IPS-18c (cell line): ENCODE measurements around the gene SLC17A1.
"Not testable (repeated sequence)": the region's sequence is repeated elsewhere in the genome, so short reads cannot be mapped to it uniquely, and the experiment has no call there.

Experiments
- H3K4me3 ChIP-seq: 2 replicates; pipeline ENCODE4 v1.7.0; 2013; ENCODE audit warnings: low read depth, mild to moderate bottlenecking, low read length, moderate library complexity; ENCODE audit not compliant: insufficient read depth
- H3K9me3 ChIP-seq: one replicate; pipeline ENCODE4 v1.6.1; 2013; ENCODE audit warnings: mild to moderate bottlenecking, low read length, moderate library complexity; ENCODE audit not compliant: control insufficient read depth, insufficient read depth

The SLC17A1 gene

DNA sequence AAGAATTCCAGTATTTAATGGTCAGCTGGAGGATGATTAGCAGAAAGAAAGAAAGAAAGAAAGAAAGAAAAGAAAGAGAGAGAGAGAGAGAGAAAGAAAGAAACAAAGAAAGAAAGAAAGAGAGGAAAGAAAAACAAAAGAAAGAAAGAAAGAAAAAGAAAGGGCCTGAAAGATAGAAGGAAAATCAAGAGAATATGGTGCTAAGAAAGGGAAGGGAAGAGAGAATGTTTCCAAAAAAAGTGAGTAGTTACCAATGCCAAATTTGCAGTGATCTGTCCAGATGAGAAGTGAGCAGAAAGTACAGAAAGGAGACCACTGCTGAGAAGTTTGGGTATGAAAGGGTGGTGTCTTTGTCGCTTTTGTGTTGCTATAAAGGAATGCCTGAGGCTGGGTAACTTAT is 50.7 kb downstream of the SLC17A1 start:
- Histone ChIP-seq H3K9me3 (no peaks in the 10 kb centered on the region), H3K4me3 (no peak overlapping the region)

DNA sequence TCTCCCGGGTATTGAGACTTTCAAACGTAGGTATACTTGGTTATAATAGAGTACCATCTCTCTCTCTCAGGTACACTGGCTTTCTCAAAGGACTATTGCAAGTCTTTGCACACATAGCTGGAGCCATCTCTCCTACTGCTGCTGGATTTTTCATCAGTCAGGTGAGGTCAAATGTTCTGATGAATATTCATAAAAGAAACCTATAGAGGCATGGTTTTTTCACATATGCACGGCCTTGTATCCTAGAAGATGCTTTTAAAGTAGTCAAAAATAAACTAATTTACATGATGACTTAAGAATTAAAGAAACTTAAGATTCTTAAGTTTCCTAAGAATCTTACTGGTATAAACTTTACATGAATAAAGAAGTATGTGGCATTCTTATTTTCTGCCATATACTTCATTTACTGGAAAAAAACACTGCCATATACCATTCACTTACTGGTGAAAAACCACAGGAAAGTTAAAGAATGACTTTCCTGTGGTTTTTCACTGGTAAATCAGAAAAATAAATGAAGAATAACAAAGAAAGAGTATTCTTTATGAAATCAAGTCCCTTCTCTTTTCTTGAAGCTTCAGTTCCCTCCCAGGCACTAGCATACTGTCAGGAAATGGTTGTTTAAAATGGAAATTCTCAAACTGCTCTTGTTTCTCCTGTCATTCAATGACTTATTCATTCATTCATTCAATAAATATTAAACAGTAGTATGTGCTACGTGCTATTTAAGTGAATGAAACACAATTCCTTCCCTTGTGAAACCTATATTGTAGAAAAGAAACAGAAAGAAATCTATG is 53.8 kb downstream of the SLC17A1 start:
- H3K9me3 ChIP-seq, result no peaks in the 10 kb centered on the region
- H3K4me3 ChIP-seq, result no peak overlapping the region

DNA sequence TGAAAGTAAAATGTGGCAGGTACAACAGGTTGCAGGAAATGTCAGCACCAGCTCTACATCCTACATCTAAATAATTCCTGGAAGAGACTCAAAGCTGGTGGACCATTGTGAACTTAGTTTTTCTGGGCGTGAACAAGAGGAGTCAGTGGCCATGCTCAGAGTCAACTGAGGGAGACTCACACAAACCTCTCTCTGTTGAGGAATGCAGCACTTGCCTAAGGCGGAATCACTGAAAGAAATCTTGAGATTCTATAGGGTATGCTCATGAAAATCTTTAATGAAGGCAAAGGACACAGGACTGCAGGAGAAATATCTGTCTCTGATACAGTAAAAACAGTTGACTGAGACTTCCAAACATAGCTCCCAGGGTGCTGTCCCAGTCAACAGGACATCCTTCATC is 54.8 kb downstream of the SLC17A1 start:
- Histone ChIP-seq H3K9me3 (no peaks in the 10 kb centered on the region), H3K4me3 (no peak overlapping the region)

DNA sequence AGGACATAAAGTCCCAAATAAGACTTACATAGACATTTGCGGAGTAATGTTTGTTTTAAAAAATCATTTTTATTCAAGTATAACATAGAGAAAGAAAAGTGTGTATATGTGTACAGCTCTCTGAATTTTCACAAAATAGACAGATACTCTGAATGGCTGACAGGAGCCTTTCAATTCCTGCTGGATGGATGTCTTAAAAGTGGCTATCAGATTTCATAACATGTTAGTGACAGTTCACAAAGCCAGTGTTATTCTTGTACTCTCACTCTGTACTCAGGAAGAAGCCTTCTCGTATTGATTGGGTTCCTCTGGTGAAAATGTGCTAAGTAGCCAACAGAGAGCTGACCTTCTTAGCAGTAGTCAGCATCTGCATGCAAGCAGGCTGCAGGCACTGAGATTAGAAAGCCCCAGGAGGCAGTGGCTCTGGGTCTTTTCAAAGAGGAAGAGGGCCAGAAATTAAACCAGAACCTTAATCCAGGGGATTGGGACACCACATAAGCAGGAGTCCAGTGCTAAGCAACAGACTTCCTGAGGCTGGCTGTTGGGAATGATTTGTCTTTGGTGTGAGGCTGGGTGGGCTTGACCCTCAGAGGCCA is 57.6 kb downstream of the SLC17A1 start:
- no peaks in the 10 kb centered on the region for H3K9me3 ChIP-seq
- H3K4me3 ChIP-seq, result no peak overlapping the region

- H3K9me3 ChIP-seq, result no peaks in the 10 kb centered on the region
- no peak overlapping the region for H3K4me3 ChIP-seq
These were observed 61.9 kb downstream of the SLC17A1 start for GRCh38 chr6:25769983-25770382.

GRCh38 chr6:25768566-25768965 is 63.3 kb downstream of the SLC17A1 start:
- Histone ChIP-seq H3K9me3 (no peaks in the 10 kb centered on the region), H3K4me3 (no peak overlapping the region)

- H3K9me3 ChIP-seq, result no peaks in the 10 kb centered on the region
- no peak overlapping the region for H3K4me3 ChIP-seq
These were observed 67.2 kb downstream of the SLC17A1 start for GRCh38 chr6:25764611-25765010.

DNA sequence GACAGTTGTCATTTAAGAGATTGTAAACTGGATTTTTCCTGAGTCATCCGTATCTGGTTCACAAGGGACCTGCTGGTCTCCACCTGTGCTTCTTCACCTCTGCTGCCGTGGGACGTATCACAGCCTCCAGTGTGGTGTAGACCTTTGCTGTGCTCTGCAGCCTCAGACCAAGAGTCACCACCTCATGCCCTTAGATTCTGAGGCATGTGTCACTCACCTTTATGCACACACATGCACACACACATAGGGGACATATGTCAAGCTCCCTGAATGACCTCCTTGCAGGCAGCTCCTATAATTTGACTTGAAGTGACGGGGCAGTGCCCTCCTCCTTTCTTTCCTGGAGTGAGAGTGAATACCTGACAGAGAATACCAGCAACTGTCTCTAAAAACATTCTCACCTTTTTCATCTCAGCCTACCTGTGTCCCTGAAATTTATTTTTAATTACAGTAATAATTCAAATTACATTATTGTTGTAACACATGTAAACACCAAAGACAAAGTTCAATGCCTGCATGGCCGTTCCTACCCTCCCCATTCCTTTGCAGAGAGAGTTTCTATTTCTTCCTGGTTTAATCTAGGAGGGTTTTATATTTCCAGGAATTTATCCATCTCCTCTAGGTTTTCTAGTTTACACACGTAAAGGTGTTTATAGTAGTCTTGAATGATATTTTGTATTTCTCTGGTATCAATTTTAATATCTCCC is 73.8 kb downstream of the SLC17A1 start:
- Histone ChIP-seq H3K4me3 (no peak overlapping the region), H3K9me3 (no peaks in the 10 kb centered on the region)

- Histone ChIP-seq H3K4me3 (no peak overlapping the region), H3K9me3 (no peaks in the 10 kb centered on the region)
These were observed 75.2 kb downstream of the SLC17A1 start for GRCh38 chr6:25756382-25757363.

DNA sequence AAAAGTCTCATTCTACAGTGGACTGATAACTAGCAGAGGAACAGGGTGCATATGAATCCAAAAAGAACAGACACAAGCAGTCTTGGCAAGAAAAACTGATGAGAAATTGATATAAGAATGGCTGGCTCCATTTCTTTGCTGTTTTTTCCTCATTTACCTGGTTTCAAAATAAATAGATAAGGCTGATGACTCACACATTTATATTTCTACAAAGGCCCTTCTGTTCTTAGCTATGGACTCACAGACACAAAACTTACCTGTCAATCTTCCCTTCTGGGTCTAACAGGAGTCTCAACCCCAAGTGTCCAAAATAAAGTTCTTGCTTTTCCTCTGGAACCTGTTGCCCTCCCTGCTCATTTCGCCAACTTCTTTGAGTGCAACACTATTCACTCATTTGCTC is 76.4 kb downstream of the SLC17A1 start:
- H3K9me3 ChIP-seq, result no peaks in the 10 kb centered on the region
- no peak overlapping the region for H3K4me3 ChIP-seq

- H3K4me3 ChIP-seq, result no peak within 1 kb of the TSS
- no peaks in the 10 kb centered on the region for H3K9me3 ChIP-seq
These were observed 77.3 kb downstream of the SLC17A1 start, which contains the start of gene SLC17A4 for GRCh38 chr6:25754535-25754934. Gene SLC17A4, plus strand, starts transcription at chr6:25754742. Its CDS starts 7,221 bp downstream, at chr6:25761963.

- H3K4me3 ChIP-seq, result no peak overlapping the region
- no peaks in the 10 kb centered on the region for H3K9me3 ChIP-seq
These were observed 78.8 kb downstream of the SLC17A1 start for GRCh38 chr6:25753079-25753478.

- Histone ChIP-seq H3K4me3 (no peak overlapping the region), H3K9me3 (no peaks in the 10 kb centered on the region)
These were observed 80.9 kb downstream of the SLC17A1 start for GRCh38 chr6:25750906-25751305.

DNA sequence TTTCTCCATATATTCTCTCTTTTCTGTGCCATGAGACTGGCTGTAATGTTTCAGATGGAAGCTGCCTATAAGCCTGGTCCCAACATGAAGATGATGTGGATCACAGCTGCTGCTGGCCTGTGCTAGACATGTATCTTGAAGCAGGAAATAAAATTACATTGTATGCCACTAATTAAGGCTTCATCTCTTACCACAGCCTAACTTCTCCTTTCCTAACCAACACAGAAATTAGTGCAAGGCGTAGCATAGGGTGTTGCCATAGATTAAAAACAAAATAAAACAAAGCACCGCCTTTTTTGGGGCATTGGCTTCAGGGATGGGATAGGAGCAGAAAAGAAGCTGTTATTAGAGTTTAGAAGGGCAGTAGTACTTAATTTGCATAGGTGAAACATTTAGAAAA is 82.0 kb downstream of the SLC17A1 start:
- no peaks in the 10 kb centered on the region for H3K9me3 ChIP-seq
- no peak overlapping the region for H3K4me3 ChIP-seq

DNA sequence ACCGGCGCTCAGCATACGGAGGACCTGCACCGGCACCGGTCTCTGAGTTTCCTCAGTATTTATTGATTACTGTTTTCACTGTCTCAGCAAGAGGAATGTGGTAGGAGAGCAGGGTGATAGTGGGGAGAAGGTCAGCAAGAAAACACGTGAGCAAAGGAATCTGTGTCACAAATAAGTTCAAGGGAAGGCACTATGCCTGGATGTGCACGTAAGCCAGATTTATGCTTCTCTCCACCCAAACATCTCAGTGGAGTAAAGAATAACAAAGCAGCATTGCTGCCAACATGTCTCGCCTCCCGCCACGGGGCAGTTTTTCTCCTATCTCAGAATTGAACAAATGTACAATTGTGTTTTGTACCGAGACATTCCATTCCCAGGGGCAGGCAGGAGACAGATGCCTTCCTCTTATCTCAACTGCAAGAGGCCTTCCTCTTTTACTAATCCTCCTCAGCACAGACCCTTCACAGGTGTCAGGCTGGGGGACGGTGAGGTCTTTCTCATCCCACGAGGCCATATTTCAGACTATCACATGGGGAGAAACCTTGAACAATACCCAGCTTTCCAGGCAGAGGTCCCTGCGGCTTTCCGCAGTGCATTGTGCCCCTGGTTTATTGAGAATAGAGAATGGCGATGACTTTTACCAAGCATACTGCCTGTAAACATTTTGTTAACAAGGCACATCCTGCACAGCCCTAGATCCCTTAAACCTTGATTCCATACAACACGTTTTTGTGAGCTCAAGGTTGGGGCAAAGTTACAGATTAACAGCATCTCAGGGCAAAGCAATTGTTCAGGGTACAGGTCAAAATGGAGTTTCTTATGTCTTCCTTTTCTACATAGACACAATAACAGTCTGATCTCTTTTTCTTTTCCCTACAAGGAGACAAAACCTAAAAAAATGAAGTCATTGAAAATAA is 83.0 kb downstream of the SLC17A1 start:
- H3K9me3 ChIP-seq, H3K4me3 ChIP-seq: not testable (repeated sequence)

DNA sequence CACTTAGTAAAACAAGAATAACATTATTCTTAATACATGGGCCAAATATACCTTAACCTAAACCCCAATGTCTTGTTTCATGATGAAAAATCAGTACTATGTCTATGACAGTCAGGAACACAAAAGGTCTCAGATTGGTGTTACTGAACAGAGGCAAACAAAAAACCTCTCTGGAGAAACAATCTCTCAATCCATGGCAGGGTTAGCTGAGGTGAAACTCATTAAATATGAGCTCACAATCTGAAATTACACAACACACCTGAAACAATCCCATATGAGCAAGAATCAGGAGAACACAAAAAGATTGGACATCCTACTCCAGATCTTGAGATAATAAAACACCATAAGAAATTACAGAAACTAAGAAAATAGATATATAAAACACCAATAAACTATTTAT is 83.8 kb downstream of the SLC17A1 start:
- Histone ChIP-seq H3K9me3 (no peaks in the 10 kb centered on the region), H3K4me3 (no peak overlapping the region)
